Measurements from ENCODE around the gene ERBB2.

Gene ERBB2

GRCh38 chr17:39699818-39700147, at the start of gene ERBB2:
TSS of gene ERBB2 (plus strand) at chr17:39700064. CDS start at chr17:39700239, 175 bp downstream.
- DNase-seq (ENCODE audit: low spot score) = peak; percentile 78

DNA sequence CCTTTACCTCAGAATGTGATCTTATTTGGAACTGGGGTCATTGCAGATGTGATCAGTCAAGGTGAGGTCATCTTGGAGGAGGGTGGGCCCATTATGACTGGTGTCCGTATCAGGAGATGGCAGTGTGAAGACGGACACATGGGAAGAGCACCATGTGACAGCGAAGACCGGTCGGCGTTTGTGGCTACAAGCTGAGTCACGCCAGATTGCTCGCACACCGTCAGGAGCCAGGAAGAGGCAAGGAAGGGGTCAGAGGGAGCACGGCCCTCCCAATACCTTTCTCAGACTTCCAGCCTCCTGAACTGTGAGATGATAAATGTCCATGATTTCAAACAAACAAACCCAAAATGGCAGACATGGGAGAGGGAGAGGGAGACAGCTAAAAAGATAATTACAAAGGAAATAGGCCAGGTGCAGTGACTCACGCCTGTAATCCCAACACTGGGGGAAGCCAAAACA, 49.7 kb upstream of the ERBB2 start:
- no peak for DNase-seq (ENCODE audit: low spot score)

- DNase-seq (ENCODE audit: low spot score) = no peak
Observed at GRCh38 chr17:39651923-39652586, 47.8 kb upstream of the ERBB2 start.

GRCh38 chr17:39652587-39653315, 47.1 kb upstream of the ERBB2 start:
- no peak for DNase-seq (ENCODE audit: low spot score)

- DNase-seq (ENCODE audit: low spot score) = no peak
Observed at GRCh38 chr17:39653316-39653661, 46.6 kb upstream of the ERBB2 start.

DNA sequence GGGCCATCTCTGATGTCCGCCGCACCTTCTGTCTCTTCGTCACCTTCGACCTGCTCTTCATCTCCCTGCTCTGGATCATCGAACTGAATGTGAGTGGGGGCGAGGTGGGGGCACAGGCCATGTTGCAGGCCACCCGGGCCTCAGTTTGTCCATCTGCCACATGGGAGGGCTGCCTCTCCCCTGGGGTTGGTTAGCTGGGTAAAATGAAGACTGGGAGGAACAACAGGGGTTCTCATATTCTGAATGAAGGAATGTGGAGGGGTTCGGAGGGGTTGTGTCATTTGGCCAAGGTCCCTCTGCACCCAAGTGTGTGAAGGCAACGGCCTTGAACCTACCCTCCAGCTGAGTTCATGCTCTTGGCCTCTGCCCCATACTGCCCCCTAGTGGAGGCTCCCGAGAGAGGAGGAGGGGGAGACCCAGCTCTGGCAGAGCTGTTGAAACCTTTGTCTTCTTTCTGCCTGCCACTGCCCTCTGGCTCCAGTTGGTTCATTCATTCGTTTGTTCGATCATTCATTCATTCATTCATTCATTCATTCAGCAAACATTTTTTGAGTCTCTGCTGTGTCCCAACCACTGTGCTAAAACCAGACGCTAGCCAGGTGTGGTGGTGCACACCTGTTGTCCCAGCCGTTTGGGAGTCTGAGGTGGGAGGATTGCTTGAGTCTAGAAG, 46.1 kb upstream of the ERBB2 start:
- DNase-seq (ENCODE audit: low spot score) = peak; percentile 94

DNA sequence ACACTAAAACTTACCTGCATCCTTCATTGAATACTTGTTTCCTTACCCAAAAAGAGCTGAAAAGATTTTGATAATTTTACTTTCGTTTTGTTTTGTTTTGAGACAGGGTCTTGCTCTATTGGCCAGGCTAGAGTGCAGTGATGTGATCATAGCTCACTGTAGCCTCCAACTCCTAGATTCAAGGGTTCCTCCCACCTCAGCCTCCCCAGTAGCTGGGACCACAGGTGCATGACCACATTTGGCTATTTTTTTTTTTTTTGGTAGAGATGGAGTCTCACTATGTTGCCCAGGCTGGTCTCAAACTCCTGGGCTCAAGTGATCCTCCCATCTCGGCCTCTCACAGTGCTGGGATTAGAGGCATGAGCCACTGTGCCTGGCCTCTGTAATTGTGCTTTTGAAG, 44.8 kb upstream of the ERBB2 start:
- no peak for DNase-seq (ENCODE audit: low spot score)

DNA sequence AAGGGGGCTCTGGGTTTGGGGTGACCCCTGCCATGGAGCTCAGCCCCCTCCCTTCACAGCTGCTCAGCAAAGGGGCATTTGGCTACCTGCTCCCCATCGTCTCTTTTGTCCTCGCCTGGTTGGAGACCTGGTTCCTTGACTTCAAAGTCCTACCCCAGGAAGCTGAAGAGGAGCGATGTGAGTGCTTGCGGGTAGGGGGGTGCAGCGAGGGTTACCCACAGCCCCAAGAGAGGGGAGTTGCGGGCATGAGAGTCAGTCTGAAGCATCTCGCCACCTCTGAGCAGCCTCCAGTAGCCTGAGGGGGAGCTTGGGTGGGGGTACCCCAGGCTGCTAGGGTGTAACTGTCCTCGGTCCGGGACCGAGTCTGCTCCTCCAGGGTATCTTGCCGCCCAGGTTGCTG, 41.5 kb upstream of the ERBB2 start:
- no peak for DNase-seq (ENCODE audit: low spot score)

DNA sequence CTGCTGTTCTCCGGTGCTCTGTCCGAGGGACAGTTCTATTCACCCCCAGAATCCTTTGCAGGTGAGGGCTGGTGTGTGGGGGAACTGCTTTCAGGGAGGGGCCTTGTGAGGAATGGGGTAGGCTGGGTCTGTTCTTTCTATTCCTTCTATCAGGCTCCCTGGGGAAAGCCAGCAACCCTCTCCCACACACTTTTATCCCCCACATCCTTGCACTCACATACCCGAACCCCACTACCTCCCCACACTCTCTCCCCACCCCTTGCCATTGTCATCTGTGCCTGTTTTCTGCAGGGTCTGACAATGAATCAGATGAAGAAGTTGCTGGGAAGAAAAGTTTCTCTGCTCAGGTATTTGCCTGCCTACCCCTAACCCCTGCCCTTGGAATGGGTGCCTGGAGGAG, 41.1 kb upstream of the ERBB2 start:
- DNase-seq (ENCODE audit: low spot score) = no peak

GRCh38 chr17:39659279-39660010, 40.4 kb upstream of the ERBB2 start:
- no peak for DNase-seq (ENCODE audit: low spot score)

- no peak for DNase-seq (ENCODE audit: low spot score)
Observed at GRCh38 chr17:39660011-39660360, 39.9 kb upstream of the ERBB2 start.

DNA sequence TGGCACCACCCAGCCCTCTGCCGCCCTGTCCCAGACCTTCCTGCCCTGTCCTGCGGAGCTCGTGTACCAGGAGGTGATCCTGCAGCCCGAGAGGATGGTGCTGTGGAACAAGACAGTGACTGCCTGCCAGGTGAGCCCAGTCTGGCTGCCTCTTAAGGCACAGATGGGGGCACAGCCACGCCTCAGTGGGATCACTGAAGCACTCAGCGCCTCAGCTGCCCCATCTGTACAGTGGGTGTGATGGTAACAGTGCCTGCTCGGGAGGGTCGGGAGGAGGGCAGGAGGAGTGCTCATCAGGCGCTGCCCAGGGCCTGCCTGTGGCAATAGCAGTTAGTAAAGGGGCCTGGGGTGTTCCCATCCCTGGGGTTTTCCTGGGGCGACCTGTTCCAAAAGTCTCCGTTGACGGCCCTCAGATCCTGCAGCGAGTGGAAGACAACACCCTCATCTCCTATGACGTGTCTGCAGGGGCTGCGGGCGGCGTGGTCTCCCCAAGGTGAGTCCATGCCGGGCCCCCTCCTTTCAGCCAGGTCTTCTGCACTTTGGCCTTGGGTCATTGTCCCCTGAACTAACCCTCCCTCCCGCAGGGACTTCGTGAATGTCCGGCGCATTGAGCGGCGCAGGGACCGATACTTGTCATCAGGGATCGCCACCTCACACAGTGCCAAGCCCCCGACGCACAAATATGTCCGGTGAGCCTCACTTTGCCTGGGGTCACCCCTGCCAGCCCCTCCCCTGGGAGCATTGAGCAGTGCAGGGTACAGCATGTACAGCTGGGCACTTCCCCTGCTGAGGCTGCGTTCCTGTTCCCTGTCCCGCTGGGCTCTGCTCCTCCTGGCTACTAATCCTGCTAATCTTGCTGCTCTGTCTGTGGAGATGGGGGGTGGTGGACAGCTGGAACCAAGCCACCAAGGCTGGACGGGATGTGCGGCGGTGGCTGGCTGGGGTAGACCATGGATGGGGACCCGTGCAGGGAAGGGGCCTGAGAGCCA, 39.2 kb upstream of the ERBB2 start:
- DNase-seq (ENCODE audit: low spot score) = no peak

DNA sequence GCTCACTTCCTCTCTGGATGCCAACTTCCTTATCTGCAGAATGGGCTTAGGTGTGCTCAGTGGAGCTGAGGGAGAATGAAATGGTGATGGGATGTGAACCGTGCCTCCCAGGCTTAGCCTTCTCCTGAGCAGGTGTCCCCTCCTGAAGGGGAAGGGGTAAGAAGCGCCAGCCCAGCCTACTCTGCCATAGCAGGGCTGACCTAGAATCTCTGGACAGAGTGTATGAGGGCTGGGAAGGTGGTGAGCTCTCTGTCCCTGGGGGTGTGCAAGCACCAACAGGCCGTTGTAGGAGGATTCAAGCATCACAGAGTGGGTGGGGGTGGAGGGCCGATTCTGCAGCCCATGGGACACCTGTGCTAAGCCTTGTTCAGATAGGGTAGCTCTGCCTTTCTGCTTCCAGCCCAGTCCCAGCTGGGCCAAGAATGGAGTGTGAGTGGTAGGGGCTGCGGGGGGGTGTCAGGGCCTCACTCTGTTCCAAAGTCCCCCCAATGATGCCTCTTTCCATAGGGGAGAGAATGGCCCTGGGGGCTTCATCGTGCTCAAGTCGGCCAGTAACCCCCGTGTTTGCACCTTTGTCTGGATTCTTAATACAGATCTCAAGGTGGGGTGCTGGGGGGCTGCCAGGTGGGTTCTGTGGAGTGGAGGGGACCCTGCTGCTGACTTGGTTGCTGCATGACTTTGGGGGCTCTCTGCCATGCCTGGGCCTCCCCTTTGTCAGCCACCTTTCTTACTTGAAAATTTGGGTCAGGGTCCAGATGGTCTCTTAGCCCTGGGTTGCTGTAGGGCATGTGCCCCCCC, 37.9 kb upstream of the ERBB2 start:
- DNase-seq (ENCODE audit: low spot score) = no peak

GRCh38 chr17:39662551-39663339, 37.1 kb upstream of the ERBB2 start:
- no peak for DNase-seq (ENCODE audit: low spot score)

- DNase-seq (ENCODE audit: low spot score) = no peak
Observed at GRCh38 chr17:39663340-39663687, 36.5 kb upstream of the ERBB2 start.

DNA sequence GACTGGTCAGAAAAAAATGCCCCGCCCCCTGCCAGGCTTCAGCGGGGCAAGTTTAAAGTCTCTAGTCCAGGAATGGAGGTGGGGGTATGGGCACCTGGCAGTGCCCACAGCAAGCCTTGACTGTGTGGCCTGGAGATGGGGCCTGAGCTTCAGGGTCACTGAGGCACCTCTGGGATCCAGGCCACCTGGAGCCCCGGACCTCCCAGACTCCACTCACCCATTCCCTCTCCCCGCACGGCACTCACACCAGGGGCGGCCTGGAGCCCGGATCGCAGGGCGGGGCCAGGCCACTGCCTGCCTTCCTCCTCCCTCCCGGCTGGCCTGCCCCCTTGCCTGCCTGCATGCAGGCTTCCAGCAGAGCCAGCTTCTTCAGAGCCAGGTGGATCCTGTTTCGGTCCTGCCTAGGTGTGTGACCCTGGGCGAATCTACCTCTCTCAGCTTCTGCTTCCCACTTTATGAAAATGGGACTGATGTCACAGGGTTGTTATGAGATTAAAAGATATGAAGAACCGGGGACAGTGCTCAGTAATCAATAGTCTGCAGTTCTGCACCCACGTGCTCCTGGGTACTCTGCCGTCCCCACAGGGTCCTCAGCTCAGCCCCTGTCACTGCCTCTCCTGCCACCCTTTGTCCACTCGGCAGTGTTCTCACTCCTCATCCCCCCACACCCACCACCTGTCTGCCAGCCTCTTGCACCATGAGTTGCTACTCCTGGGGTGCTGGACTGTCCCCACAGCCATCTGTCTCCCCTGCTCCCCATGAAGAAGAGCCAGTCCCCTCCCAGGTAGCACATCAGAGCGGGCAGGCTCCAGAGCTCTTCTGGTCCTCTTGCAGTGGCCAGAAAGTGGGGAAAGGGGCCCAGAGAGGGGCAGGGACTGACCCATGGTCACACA, 35.9 kb upstream of the ERBB2 start:
- no peak for DNase-seq (ENCODE audit: low spot score)

DNA sequence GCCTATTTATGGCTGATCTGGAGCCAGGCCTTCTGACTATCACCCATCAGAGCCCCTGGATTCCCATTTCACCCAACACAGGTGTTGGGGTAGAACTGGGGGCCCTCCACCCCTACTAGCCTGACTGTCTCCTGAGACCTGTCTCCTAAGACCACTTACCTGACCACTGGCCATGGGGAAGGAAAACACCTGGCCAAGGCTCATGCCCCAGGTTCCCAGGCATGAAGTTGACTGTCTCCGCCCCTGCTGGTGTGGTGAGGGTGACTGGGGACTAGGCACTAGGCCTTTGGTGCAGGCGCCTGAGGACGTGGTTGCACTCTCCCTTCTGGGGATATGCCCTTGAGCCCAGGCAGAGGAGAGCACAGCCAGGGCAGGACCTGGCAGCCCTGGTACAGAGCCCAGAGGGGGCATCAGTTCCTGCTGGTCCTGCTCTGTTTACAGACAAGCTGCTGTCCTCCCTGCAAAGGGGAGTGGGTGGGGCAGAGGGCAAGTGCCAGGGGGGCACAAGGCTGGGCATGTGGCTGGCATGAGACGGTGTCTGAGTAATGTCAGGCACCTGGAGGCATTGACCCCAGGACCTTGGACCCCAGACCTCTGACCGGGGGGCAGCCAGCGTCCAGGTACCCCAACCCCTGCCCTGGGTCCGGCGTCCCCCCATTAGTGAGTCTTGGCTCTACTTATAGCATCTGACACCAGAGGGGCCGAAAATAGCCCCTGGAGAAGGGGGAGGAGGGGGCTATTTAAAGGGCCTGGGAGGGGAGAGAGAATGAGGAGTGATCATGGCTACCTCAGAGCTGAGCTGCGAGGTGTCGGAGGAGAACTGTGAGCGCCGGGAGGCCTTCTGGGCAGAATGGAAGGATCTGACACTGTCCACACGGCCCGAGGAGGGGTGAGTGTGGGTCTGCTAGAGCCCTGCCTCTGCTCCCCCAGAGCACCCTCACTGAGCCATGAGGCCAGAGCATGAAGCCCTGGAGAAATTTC, 35.0 kb upstream of the ERBB2 start, which contains the start of gene TCAP:
Gene TCAP, plus strand, starts transcription at position 769 of the 981 bp plus-strand sequence. Its CDS starts 11 bp downstream, at position 780.
- DNase-seq (ENCODE audit: low spot score) = no peak
